GM20000 (cell line): ENCODE results near the gene CTSS.

ENCODE experiments used
- DNase-seq: peaks from one replicate; pipeline ENCODE4 v3.0.0; 2012; ENCODE audit warnings: low spot score
- TF ChIP-seq, protein P1 (sequence below): IDR thresholded peaks from 2 replicates; pipeline ENCODE4 v1.5.1; 2012; ENCODE audit warnings: mild to moderate bottlenecking, control low read depth; ENCODE audit errors: extremely low read depth, missing control alignments

CTSS gene

DNA sequence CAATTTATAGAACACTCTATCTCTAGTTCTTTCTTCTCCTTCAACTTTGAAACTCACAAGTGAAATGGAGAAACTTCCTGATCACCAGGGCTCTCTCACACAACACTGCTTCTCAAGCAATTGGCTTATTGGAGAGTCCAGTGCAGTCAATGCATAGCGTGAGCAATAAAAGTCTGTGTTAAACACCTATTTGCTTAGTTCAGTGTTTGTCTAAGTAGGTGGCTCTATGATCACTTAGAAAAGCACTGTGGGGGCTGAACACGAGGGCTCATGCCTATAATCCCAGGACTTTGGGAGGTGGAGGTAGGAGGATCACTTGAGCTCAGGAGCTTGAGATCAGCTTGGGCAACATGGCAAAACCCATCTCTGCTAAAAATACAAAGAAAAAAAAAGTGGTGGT lies 12.2 kb downstream of the CTSS start:
- DNase-seq: no peak
- TF ChIP-seq, protein P1, sequence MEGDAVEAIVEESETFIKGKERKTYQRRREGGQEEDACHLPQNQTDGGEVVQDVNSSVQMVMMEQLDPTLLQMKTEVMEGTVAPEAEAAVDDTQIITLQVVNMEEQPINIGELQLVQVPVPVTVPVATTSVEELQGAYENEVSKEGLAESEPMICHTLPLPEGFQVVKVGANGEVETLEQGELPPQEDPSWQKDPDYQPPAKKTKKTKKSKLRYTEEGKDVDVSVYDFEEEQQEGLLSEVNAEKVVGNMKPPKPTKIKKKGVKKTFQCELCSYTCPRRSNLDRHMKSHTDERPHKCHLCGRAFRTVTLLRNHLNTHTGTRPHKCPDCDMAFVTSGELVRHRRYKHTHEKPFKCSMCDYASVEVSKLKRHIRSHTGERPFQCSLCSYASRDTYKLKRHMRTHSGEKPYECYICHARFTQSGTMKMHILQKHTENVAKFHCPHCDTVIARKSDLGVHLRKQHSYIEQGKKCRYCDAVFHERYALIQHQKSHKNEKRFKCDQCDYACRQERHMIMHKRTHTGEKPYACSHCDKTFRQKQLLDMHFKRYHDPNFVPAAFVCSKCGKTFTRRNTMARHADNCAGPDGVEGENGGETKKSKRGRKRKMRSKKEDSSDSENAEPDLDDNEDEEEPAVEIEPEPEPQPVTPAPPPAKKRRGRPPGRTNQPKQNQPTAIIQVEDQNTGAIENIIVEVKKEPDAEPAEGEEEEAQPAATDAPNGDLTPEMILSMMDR: no peak

DNA sequence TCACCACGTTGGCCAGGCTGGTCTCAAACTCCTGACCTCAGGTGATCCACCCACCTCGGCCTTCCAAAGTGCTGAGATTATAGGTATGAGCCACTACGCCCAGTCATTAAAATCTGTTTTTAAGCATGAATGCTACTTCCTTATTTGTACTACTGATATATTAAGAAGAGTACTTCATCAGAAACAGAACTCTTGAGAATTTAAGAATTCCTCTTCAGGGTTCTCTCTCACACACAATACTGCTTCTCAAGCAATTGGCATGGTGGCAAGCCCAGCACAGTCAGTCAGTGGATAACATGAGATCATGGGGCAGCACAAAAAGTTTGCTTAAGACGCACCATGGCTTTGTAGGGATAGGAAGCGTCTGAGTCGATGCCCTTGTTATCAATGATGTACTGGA lies 14.1 kb downstream of the CTSS start:
- no peak for DNase-seq
- TF ChIP-seq, protein P1: no peak

DNA sequence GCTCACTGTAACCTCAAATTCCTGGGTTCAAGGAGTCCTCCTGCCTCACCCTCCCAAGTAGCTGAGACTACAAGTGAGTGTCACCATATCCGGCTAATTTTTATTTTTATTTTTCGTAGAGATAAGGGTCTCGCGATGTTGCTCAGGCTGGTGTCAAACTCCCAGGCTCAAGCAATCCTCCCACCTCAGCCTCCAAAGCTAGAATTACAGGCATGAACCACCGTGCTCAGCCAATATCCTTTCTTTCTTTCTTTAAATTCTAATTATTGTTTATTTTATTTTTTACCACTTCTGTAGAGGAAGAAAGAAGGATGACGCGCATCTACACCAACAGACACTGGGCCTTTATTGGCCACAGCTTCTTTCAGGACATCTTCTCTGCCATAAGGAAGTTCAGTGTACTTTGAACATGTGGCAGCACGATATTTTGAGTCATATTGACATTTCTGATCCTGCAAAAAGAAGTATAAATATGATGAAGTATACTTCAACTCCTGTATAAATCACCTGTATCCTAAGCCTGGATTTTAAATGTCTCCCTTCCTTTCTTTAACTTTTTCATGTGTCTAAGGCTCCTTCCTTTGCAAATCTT lies 15.8 kb downstream of the CTSS start:
- TF ChIP-seq, protein P1: no peak
- no peak for DNase-seq

DNA sequence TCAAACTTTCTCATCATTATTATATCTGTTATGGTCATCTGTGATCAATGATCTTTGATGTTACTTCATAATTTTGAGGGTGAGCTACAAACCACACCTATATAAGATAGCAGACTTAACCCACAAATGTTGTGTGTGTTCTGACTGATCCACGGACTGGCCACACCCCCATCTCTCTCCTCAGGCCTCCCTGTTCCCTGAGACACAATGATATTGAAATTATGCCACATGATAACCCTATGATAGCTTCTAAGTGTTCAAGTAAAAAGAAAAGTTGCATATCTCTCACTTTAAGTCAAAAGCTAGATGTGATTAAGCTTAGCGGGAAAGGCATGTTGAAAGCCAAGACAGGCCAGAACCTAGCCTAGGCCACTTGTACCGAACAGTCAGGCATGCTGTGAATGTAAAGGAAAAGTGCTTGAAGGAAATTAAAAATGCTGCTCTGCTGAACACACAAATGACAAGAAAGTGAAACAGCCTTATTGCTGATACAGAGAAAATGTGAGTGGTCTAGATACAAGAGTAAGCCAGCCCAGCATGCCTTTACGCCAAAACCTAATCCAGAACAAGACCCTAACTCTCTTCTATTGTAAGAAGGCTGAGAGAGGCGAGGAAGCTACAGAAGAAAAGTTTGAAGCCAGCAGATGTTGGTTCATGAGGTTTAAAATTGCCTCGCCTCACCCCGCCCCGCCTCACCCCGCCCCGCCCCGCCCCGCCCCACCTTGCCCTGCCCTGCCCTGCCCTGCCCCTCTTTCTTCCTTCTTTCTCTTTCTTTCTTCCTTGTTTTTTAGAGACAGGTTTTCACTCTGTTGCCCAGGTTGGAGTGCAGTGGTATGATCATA lies 16.5 kb downstream of the CTSS start:
- DNase-seq: no peak
- TF ChIP-seq, protein P1: no peak

DNA sequence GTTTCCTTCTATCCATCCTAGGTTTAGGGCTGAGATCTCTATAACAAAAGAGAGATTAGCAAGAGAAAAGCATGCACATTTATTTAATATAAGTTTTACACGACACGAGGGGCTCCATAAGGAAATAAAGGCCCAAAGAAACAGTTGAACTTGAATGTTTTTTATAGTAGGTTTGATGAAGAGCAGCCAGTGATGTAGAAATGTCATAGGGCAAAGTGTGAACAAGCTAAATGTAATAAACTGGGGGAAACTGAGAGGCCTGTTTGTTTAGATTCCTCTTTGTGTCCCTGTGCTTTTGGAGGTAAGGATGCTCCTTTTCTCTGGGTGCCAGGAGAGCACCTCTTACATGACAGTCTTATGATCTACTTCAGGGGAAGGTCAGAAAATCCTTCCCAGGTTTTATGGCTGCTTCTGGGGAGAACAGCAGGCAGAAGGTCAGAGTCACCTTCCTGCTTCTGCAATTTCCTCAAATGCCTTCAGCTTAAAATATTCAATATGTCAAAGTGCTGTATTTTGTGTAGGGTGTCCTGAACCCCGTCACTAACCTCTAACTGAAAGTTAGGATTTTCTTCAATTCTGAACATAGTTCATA lies 35.4 kb downstream of the CTSS start:
- TF ChIP-seq, protein P1: no peak
- no peak for DNase-seq

DNA sequence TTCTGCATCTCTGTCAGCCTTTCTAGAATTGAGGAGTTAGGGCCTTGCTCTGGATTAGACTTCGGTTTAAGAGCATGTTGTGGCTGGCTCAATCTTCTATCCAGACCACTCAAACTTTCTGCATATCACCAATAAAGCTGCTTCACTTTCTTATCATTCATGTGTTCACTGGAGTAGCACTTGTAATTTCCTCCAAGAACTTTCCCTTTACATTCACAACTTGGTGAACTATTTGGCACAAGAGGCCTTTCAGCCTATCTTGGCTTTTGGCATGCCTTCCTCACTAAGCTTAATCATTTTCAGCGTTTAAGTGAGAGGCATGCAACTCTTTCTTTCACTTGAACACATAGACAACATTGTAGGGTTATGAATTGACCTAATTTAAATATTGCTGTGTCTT lies 41.2 kb downstream of the CTSS start:
- DNase-seq: no peak
- TF ChIP-seq, protein P1: no peak

DNA sequence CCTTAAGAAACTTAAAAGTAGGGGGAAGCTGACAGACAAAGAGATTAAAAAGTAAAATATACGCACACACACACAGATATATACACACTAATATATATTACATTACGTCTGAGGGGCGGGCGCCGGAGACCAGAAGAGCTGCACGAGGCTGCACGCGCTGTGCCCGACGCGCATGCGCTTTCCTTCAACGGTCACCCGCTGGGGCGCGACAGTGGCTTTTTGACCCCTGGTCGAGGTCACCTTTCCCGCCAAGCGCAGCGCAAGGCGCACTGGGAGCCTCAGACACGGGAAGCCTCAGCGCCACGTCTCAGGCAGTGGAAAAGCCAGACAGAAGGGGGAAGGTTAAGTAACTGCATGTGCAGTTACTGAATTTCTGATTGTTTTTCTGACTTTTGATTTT lies 44.9 kb downstream of the CTSS start, which contains the start of gene HORMAD1:
Gene HORMAD1, minus strand, starts transcription at position 193 of the 400 bp plus-strand sequence. CDS start 1,390 bp downstream, outside the sequence.
- no peak for DNase-seq
- TF ChIP-seq, protein P1: no peak
